HTR-8/SVneo (cell line): ENCODE results near the gene GRAMD2A.
"Not testable (repeated sequence)": the region's sequence is repeated elsewhere in the genome, so short reads cannot be mapped to it uniquely, and the experiment has no call there.

Source experiments
- DNase-seq: peaks from one replicate; pipeline ENCODE4 v3.0.0; 2011; ENCODE audit warnings: low spot score, mixed read lengths; ENCODE audit not compliant: insufficient read length
- FAIRE-seq: peaks from 2 replicates; lab custom pipeline; 2011; peaks lifted over from hg19 to GRCh38; lab: Jason Lieb, UNC

GRAMD2A gene

GRCh38 chr15:72192416-72192815, 5.2 kb downstream of the GRAMD2A start:
- FAIRE-seq (no peak), DNase-seq (no peak)

- FAIRE-seq (peak; percentile 70), DNase-seq (no peak)
Measured at GRCh38 chr15:72189250-72189902, 8.2 kb downstream of the GRAMD2A start.

GRCh38 chr15:72184165-72184811, 13.3 kb downstream of the GRAMD2A start:
- DNase-seq: peak; percentile 80
- peak; percentile 94 for FAIRE-seq

DNA sequence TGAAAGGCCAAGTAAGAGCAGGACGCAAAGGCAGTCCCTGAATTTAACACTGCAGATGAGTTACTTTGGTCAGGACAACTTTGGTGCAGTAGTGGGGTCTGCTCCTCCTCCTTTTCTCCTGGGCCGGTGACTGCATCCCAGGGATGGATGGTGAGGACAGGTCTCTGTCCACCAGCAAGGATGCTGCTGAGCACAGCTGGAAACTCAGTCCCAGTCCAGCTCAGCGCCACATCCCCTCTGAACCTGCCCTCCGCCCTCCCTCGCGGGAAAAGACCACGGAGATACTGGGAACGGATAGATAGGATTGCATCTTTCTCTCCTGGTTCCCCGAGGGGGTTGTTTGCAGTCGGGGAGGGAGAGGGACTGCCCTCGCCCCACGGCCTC, 13.8 kb downstream of the GRAMD2A start:
- no peak for FAIRE-seq
- DNase-seq: no peak

GRCh38 chr15:72182673-72183072, 14.9 kb downstream of the GRAMD2A start:
- DNase-seq (no peak), FAIRE-seq (peak; percentile 77)

- DNase-seq: no peak
- FAIRE-seq: no peak
Measured at GRCh38 chr15:72182244-72182643, 15.3 kb downstream of the GRAMD2A start.

GRCh38 chr15:72180761-72181324, 16.7 kb downstream of the GRAMD2A start:
- FAIRE-seq (no peak), DNase-seq (no peak)

DNA sequence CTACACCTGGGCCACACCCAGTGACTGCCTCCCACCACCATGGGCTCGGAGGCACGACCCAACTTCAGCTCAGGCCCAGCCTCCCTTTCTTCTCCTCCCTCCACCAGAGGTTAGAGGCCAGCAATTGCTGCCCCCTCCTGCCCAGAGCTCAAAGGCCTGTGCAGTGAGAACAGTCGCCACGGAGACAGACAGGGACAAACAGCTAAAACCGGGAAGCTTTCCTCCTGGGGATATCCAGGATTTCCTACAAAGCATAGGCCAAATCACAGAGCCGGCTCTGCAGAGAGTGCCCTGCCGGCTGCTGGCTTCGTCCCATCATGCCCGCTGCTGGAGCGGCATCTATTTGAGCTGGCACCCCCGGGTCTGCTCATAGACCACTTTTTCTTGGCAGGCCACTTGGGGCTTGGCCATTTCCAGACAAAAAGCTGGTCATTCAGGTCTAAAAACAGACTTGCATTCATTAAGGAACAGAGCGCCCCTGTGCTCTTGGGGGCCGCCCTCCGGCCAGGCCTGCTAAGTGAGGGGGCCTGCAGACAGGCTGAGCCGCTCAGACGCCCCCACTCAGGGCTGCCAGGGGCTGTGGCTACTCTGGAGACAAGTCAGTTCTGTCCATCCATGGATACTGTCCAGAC, 17.5 kb downstream of the GRAMD2A start:
- no peak for FAIRE-seq
- DNase-seq: no peak

- FAIRE-seq (no peak), DNase-seq (no peak)
Measured at GRCh38 chr15:72178976-72179585, 18.5 kb downstream of the GRAMD2A start.

GRCh38 chr15:72176743-72177142, 20.8 kb downstream of the GRAMD2A start:
- DNase-seq: no peak
- FAIRE-seq: no peak

GRCh38 chr15:72176159-72176558, 21.4 kb downstream of the GRAMD2A start:
- FAIRE-seq (no peak), DNase-seq (no peak)

- DNase-seq (no peak), FAIRE-seq (peak; percentile 64)
Measured at GRCh38 chr15:72175186-72176044, 22.2 kb downstream of the GRAMD2A start.

DNA sequence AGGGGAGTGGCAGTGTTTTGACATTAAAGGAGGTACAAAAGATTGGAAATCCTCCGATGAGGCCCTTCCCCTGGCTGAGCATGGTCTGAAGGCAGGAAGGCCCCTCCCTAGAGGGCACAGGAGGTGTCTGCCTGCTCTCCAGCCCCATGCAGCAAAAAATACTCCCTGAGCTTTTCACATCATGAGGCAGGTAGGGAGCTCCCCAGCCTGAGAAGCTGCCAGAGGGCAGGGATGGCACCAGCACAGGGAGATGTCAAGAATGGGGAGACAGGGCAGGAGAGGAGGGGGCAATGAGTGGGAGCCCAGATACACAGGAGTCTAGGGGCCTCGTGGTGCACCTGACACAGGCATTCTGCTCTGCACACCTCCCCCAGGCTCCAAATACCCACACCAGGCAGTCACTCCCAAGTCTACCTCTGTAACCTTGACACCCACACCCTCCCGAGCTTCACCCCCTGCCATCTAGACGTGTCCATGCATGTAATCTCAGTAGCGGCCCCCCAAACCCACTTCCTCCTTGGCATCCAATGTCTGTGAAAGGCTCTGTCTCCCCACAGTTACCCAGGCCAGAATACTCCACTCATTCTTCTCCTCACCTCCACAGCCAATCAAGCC, 22.9 kb downstream of the GRAMD2A start:
- DNase-seq (no peak), FAIRE-seq (no peak)

GRCh38 chr15:72173864-72174550, 23.6 kb downstream of the GRAMD2A start:
- DNase-seq (no peak), FAIRE-seq (no peak)

- no peak for DNase-seq
- no peak for FAIRE-seq
Measured at GRCh38 chr15:72173401-72173800, 24.2 kb downstream of the GRAMD2A start.

- FAIRE-seq: no peak
- DNase-seq: no peak
Measured at GRCh38 chr15:72172796-72173195, 24.8 kb downstream of the GRAMD2A start.

GRCh38 chr15:72171978-72172377, 25.6 kb downstream of the GRAMD2A start:
- not testable (repeated sequence) for FAIRE-seq, DNase-seq

GRCh38 chr15:72170691-72171090, 26.9 kb downstream of the GRAMD2A start:
- DNase-seq: no peak
- peak; percentile 68 for FAIRE-seq
